Myometrial cell (primary cell): ENCODE data around the gene TUBG1. TPM values are rescaled to one million over a fixed set of nuclear protein-coding genes. Genes with fewer than 3 reads are reported as not detected.

Experiments used
- total RNA-seq: library from RNA; depleted of rRNA; stranded (reverse); fragments of >200 nt; gene quantifications from 2 replicates; pipeline ENCODE4 v1.2.3, GENCODE V29; 2015

TUBG1 gene
- 87.6 and 110 TPM in 2 replicates for total RNA-seq

DNA sequence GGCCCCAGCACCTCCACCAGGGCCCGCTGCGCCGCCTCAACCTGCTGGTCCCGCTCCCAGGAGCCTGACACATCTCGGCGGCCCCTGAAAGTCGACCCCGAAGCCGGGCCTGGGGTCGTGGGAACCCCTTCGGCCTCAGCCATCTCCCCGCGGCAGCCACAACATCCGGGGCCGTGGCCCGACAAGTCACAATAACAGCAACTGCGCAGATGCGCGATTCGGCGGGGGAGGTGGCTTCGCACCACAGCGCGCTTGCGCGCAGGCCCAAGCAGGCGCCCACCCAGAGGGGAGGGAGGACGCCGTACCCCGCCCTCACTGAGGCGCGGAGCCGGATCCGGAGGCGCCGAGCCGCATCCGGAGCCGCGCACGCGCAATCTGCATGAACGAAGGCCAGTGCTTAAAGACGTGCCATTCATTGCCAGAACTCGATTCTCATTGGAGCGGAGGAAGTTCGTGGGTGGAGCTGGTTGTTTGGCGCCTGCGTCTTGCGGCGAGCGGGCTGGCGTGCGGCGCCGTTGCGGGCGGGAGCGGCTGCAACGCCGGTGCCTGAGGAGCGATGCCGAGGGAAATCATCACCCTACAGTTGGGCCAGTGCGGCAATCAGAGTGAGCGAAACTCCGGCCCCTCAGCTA, at the start of gene TUBG1, which contains the start of gene RETREG3:
Gene TUBG1, plus strand, starts transcription at position 502 of the 632 bp plus-strand sequence. Its CDS starts 55 bp downstream, at position 557.
Gene RETREG3, minus strand, starts transcription at position 193 of the 632 bp plus-strand sequence. Its CDS starts 50 bp downstream, at position 143.

GRCh38 chr17:42561897-42562387, 47.5 kb upstream of the TUBG1 start, which contains the start of gene COASY:
Gene COASY (plus strand): TSS chr17:42562148. CDS start chr17:42562623, 475 bp downstream.

GRCh38 chr17:42566883-42567573, 42.5 kb upstream of the TUBG1 start, which contains the start of gene MLX:
Gene MLX (plus strand): TSS chr17:42567100. CDS start chr17:42567125, 25 bp downstream.

GRCh38 chr17:42577532-42578281, 31.8 kb upstream of the TUBG1 start, which contains the start of gene PSMC3IP:
Gene PSMC3IP (minus strand): TSS chr17:42577729. CDS start chr17:42577686, 43 bp downstream.

GRCh38 chr17:42659079-42659931, 49.8 kb downstream of the TUBG1 start, which contains the start of gene TUBG2:
Gene TUBG2 (plus strand): TSS chr17:42659284. CDS start chr17:42659504, 220 bp downstream.

Other genes with a start within 250 kb of the TUBG1 start
- gene STAT3, start 221.2 kb upstream of the TUBG1 start, total RNA-seq = 62.3 and 75.7 TPM in 2 replicates
- gene CAVIN1, start 186.4 kb upstream of the TUBG1 start, total RNA-seq = 810 and 847 TPM in 2 replicates
- gene ATP6V0A1, start 150.8 kb upstream of the TUBG1 start, total RNA-seq = 21.3 and 25.7 TPM in 2 replicates
- gene NAGLU, start 73.4 kb upstream of the TUBG1 start, total RNA-seq = 49.1 and 52.2 TPM in 2 replicates
- 1.4 and 4.6 TPM in 2 replicates for gene HSD17B1, start 56.8 kb upstream of the TUBG1 start, total RNA-seq
- 36.5 and 57.4 TPM in 2 replicates for gene COASY, start 47.5 kb upstream of the TUBG1 start, total RNA-seq
- gene MLX, start 42.6 kb upstream of the TUBG1 start, total RNA-seq = 38.6 and 61.4 TPM in 2 replicates
- gene PSMC3IP, start 32.0 kb upstream of the TUBG1 start, total RNA-seq = 8.0 and 9.2 TPM in 2 replicates
- gene RETREG3, start 309 bp upstream of the TUBG1 start, total RNA-seq = 46.4 and 89.4 TPM in 2 replicates
- 10.4 and 13.8 TPM in 2 replicates for gene TUBG2, start 49.6 kb downstream of the TUBG1 start, total RNA-seq
- 20.5 and 27.8 TPM in 2 replicates for gene PLEKHH3, start 67.3 kb downstream of the TUBG1 start, total RNA-seq
- 22.2 and 27.1 TPM in 2 replicates for gene CCR10, start 72.2 kb downstream of the TUBG1 start, total RNA-seq
- gene CNTNAP1, start 72.8 kb downstream of the TUBG1 start, total RNA-seq = 32.8 and 36.9 TPM in 2 replicates
- 9.6 and 12.7 TPM in 2 replicates for gene EZH1, start 135.4 kb downstream of the TUBG1 start, total RNA-seq
- 1.9 and 5.5 TPM in 2 replicates for gene RAMP2, start 151.5 kb downstream of the TUBG1 start, total RNA-seq
- 128 and 142 TPM in 2 replicates for gene VPS25, start 163.8 kb downstream of the TUBG1 start, total RNA-seq
- 12.7 and 13.6 TPM in 2 replicates for gene WNK4, start 170.9 kb downstream of the TUBG1 start, total RNA-seq
- gene COA3, start 189.0 kb downstream of the TUBG1 start, total RNA-seq = 60.8 and 72.4 TPM in 2 replicates
- 0.58 TPM in 1 of 2 replicates, not detected in the other for gene CNTD1, start 189.2 kb downstream of the TUBG1 start, total RNA-seq
- gene BECN1, start 214.6 kb downstream of the TUBG1 start, total RNA-seq = 69.2 and 128 TPM in 2 replicates
- 85.0 and 123 TPM in 2 replicates for gene PSME3, start 223.7 kb downstream of the TUBG1 start, total RNA-seq
- gene AOC2, start 234.9 kb downstream of the TUBG1 start, total RNA-seq = under 0.01 and 0.29 TPM in 2 replicates
- gene AOC3, start 241.5 kb downstream of the TUBG1 start, total RNA-seq = not detected in 2 replicates